ENCODE results near the gene TMEM215. TPM values are rescaled to one million over a fixed set of nuclear protein-coding genes. Genes with fewer than 3 reads are reported as not detected.

TMEM215 gene, protein sequence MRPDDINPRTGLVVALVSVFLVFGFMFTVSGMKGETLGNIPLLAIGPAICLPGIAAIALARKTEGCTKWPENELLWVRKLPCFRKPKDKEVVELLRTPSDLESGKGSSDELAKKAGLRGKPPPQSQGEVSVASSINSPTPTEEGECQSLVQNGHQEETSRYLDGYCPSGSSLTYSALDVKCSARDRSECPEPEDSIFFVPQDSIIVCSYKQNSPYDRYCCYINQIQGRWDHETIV
- polyA plus RNA-seq (not detected in 3 replicates), polyA minus RNA-seq (not detected in 3 replicates)
- not detected for polyA plus RNA-seq (2011; ENCODE audit: low read depth)
- polyA plus RNA-seq (2011; cell fraction: cytosol; rRNA removed), result not detected in 2 replicates
- not detected in 2 replicates for polyA plus RNA-seq (2011; cell fraction: nucleus; rRNA removed)
- polyA plus RNA-seq (2012; ENCODE audit: low replicate concordance), result not detected in 2 replicates
- polyA minus RNA-seq (2011; cell fraction: cytosol; rRNA and poly(A)+ RNA removed), result not detected
- not detected in 2 replicates for polyA minus RNA-seq (2011; cell fraction: nucleus; rRNA and poly(A)+ RNA removed)

DNA sequence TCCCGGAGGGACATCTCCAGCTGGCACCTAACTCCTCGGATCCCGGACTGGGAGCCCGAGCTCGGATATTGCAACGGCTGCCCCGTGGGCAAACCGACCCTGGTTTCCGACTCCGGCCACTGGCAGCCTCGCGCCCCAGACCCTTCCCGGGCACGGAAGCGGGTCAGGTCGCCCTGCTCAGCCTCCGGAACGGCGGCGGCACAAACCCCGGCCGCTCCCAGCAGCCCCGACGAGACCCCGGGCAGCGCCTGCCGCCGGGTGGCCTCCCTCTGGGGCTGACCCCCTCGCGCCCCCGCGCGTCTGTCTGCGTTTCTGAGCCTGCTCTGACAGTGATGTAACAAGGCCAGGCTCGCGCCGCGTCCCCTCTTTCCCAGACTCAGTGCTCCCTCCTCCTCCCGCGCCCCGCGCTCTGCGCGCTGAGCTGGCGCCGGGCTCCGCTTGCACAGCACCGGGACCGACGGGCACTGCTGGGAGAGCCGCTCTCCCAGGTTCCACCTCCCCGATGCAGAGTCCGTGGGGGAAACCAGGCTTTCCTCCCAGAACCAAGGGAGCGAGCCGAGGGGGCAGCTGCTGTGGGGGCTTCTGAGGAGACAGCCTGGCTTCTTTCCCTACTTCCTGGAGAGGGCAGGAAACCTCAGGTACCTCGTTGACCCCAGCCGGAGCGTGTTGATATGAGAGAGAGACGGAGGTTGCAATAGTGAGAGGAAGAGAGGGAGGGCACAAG is at the start of gene TMEM215:
Gene TMEM215, plus strand, starts transcription at position 373 of the 724 bp plus-strand sequence. CDS start 644 bp downstream, outside the sequence.
- Histone ChIP-seq H3K9me1 (ENCODE audit: control insufficient read depth, extremely low read depth, insufficient read depth, low read length) (no peaks in the 10 kb centered on the region), H3K79me2 (ENCODE audit: control insufficient read depth, insufficient read depth, low read length) (no peaks in the 10 kb centered on the region), H3K4me1 (ENCODE audit: control insufficient read depth, extremely low read depth, insufficient read depth, low read length) (no peaks in the 10 kb centered on the region), H3K9me3 (ENCODE audit: control insufficient read depth, low read depth, low read length) (no peaks in the 10 kb centered on the region), H3K9ac (ENCODE audit: control insufficient read depth, extremely low read depth, insufficient read depth, low read length) (no peak within 1 kb of the TSS), H3K4me3 (ENCODE audit: control insufficient read depth in 2 of 3, extremely low read depth in 1 of 3, insufficient read depth in 2 of 3, low read depth in 1 of 3, low read length in 3 of 3) (no peak within 1 kb of the TSS), H3K4me2 (ENCODE audit: control insufficient read depth, extremely low read depth, insufficient read depth, low read depth, low read length) (no peak within 1 kb of the TSS), H3K27me3 (ENCODE audit: control insufficient read depth, extremely low read depth, insufficient read depth, low read length) (peaks cover 40% of the 10 kb centered on the region), H3K27ac (ENCODE audit: control insufficient read depth, insufficient read depth, low read length) (no peak within 1 kb of the TSS), H2AFZ (ENCODE audit: control insufficient read depth, low read length) (no peak within 1 kb of the TSS), H4K20me1 (ENCODE audit: control insufficient read depth, extremely low read depth, insufficient read depth, low read length) (no peaks in the 10 kb centered on the region), H3K36me3 (ENCODE audit: control insufficient read depth in 2 of 2, extremely low read depth in 1 of 2, insufficient read depth in 2 of 2, low read length in 2 of 2) (no peaks in the 10 kb centered on the region)
- no peak for FAIRE-seq
- no peak for DNase-seq (ENCODE audit: low read depth, low spot score)
- TF ChIP-seq, protein P1, sequence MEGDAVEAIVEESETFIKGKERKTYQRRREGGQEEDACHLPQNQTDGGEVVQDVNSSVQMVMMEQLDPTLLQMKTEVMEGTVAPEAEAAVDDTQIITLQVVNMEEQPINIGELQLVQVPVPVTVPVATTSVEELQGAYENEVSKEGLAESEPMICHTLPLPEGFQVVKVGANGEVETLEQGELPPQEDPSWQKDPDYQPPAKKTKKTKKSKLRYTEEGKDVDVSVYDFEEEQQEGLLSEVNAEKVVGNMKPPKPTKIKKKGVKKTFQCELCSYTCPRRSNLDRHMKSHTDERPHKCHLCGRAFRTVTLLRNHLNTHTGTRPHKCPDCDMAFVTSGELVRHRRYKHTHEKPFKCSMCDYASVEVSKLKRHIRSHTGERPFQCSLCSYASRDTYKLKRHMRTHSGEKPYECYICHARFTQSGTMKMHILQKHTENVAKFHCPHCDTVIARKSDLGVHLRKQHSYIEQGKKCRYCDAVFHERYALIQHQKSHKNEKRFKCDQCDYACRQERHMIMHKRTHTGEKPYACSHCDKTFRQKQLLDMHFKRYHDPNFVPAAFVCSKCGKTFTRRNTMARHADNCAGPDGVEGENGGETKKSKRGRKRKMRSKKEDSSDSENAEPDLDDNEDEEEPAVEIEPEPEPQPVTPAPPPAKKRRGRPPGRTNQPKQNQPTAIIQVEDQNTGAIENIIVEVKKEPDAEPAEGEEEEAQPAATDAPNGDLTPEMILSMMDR (optimal IDR thresholded peaks at IDR 0.05 in 1 of 3, IDR thresholded peaks at IDR 0.05 in 1 of 3, conservative IDR thresholded peaks at IDR 0.05 in 1 of 3; ENCODE audit: extremely low read depth in 1 of 3, insufficient read depth in 2 of 3, low read length in 3 of 3), result no peak
- peak; percentile 92 for TF ChIP-seq EZH2 (IDR thresholded peaks at IDR 0.05; ENCODE audit: low read length)
- dilution Hi-C loops (cut with MboI; ENCODE audit: extremely low pct_ligation_motif_present, low sequenced_read_pairs), result no loop called here

DNA sequence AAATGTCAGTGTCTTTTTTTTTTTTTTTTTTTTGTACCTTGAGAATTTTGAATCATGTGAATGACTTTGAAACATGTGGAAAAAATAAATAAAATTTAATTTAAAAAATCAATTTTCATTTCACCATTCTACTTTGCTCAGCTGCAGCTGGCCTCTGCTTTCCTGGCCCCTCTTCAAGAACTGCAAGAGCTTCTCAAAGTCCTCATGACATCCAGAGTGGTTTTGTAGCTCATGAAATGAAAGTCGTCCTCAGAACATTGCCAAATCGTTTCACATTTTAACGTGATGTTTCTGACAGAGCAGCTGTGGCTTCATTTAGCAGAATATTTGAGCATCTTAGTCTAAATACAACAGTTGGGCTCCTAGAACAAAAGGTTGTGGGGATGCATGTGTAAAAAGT is 47.9 kb upstream of the TMEM215 start:
- Histone ChIP-seq H3K27ac (ENCODE audit: control insufficient read depth, insufficient read depth, low read length) (no peak overlapping the region), H3K4me3 (ENCODE audit: control insufficient read depth in 2 of 3, extremely low read depth in 1 of 3, insufficient read depth in 2 of 3, low read depth in 1 of 3, low read length in 3 of 3) (no peak overlapping the region), H3K9me3 (ENCODE audit: control insufficient read depth, low read depth, low read length) (no peaks in the 10 kb centered on the region), H3K36me3 (ENCODE audit: control insufficient read depth in 2 of 2, extremely low read depth in 1 of 2, insufficient read depth in 2 of 2, low read length in 2 of 2) (no peaks in the 10 kb centered on the region), H2AFZ (ENCODE audit: control insufficient read depth, low read length) (no peak overlapping the region), H3K4me2 (ENCODE audit: control insufficient read depth, extremely low read depth, insufficient read depth, low read depth, low read length) (no peak overlapping the region), H3K9ac (ENCODE audit: control insufficient read depth, extremely low read depth, insufficient read depth, low read length) (no peak overlapping the region), H4K20me1 (ENCODE audit: control insufficient read depth, extremely low read depth, insufficient read depth, low read length) (no peaks in the 10 kb centered on the region), H3K4me1 (ENCODE audit: control insufficient read depth, extremely low read depth, insufficient read depth, low read length) (peaks cover 14% of the 10 kb centered on the region), H3K27me3 (ENCODE audit: control insufficient read depth, extremely low read depth, insufficient read depth, low read length) (no peaks in the 10 kb centered on the region), H3K79me2 (ENCODE audit: control insufficient read depth, insufficient read depth, low read length) (no peaks in the 10 kb centered on the region), H3K9me1 (ENCODE audit: control insufficient read depth, extremely low read depth, insufficient read depth, low read length) (no peaks in the 10 kb centered on the region)
- dilution Hi-C loops (cut with MboI; ENCODE audit: extremely low pct_ligation_motif_present, low sequenced_read_pairs), result no loop called here
- no peak for FAIRE-seq
- TF ChIP-seq, protein P1 (optimal IDR thresholded peaks at IDR 0.05 in 1 of 3, IDR thresholded peaks at IDR 0.05 in 1 of 3, conservative IDR thresholded peaks at IDR 0.05 in 1 of 3; ENCODE audit: extremely low read depth in 1 of 3, insufficient read depth in 2 of 3, low read length in 3 of 3), result no peak
- no peak for TF ChIP-seq EZH2 (IDR thresholded peaks at IDR 0.05; ENCODE audit: low read length)
- no peak for DNase-seq (ENCODE audit: low read depth, low spot score)
